ENCODE results near the gene MUC5AC. TPM values are rescaled to one million over a fixed set of nuclear protein-coding genes. Genes with fewer than 3 reads are reported as not detected.

The MUC5AC gene
- total RNA-seq, 1 donor from 2014 or later = not detected

GRCh38 chr11:1192741-1193325 is 35.1 kb downstream of the MUC5AC start:
- H3K4me3 ChIP-seq (ENCODE audit: low read depth, low read length) = no peak overlapping the region
- no peak for TF ChIP-seq CTCF (IDR thresholded peaks at IDR 0.05; ENCODE audit: insufficient read depth, low read length, poor library complexity, severe bottlenecking)
- no peaks in the 10 kb centered on the region for H3K36me3 ChIP-seq (ENCODE audit: control insufficient read depth, insufficient read depth, low read length)
- H3K27me3 ChIP-seq (ENCODE audit: control insufficient read depth, insufficient read depth, low read length) = peaks cover 3% of the 10 kb centered on the region
- no peak for DNase-seq (ENCODE audit: low read depth)

- Histone ChIP-seq H3K36me3 (ENCODE audit: control insufficient read depth, insufficient read depth, low read length) (no peaks in the 10 kb centered on the region), H3K27me3 (ENCODE audit: control insufficient read depth, insufficient read depth, low read length) (peaks cover 3% of the 10 kb centered on the region), H3K4me3 (ENCODE audit: low read depth, low read length) (no peak overlapping the region)
- no peak for DNase-seq (ENCODE audit: low read depth)
- TF ChIP-seq CTCF (IDR thresholded peaks at IDR 0.05; ENCODE audit: insufficient read depth, low read length, poor library complexity, severe bottlenecking) = no peak
Observed at GRCh38 chr11:1193326-1194230, 35.8 kb downstream of the MUC5AC start.

- Histone ChIP-seq H3K27me3 (ENCODE audit: control insufficient read depth, insufficient read depth, low read length) (peaks cover 6% of the 10 kb centered on the region), H3K4me3 (ENCODE audit: low read depth, low read length) (no peak overlapping the region), H3K36me3 (ENCODE audit: control insufficient read depth, insufficient read depth, low read length) (no peaks in the 10 kb centered on the region)
- DNase-seq (ENCODE audit: low read depth) = no peak
- TF ChIP-seq CTCF (IDR thresholded peaks at IDR 0.05; ENCODE audit: insufficient read depth, low read length, poor library complexity, severe bottlenecking) = no peak
Observed at GRCh38 chr11:1194231-1194976, 36.7 kb downstream of the MUC5AC start.

GRCh38 chr11:1194977-1195681 is 37.4 kb downstream of the MUC5AC start:
- TF ChIP-seq CTCF (IDR thresholded peaks at IDR 0.05; ENCODE audit: insufficient read depth, low read length, poor library complexity, severe bottlenecking) = no peak
- Histone ChIP-seq H3K4me3 (ENCODE audit: low read depth, low read length) (no peak overlapping the region), H3K27me3 (ENCODE audit: control insufficient read depth, insufficient read depth, low read length) (peaks cover 8% of the 10 kb centered on the region), H3K36me3 (ENCODE audit: control insufficient read depth, insufficient read depth, low read length) (no peaks in the 10 kb centered on the region)
- no peak for DNase-seq (ENCODE audit: low read depth)

GRCh38 chr11:1195682-1196515 is 38.1 kb downstream of the MUC5AC start:
- Histone ChIP-seq H3K4me3 (ENCODE audit: low read depth, low read length) (no peak overlapping the region), H3K36me3 (ENCODE audit: control insufficient read depth, insufficient read depth, low read length) (no peaks in the 10 kb centered on the region), H3K27me3 (ENCODE audit: control insufficient read depth, insufficient read depth, low read length) (peaks cover 14% of the 10 kb centered on the region)
- no peak for TF ChIP-seq CTCF (IDR thresholded peaks at IDR 0.05; ENCODE audit: insufficient read depth, low read length, poor library complexity, severe bottlenecking)
- no peak for DNase-seq (ENCODE audit: low read depth)

Measured in kidney epithelial cell (primary cell).